Adrenal gland (tissue), 12 donors: ENCODE data around the gene GAN. TPM values are rescaled to one million over a fixed set of nuclear protein-coding genes. Genes with fewer than 3 reads are reported as not detected.

Source experiments
- DNase-seq, 7 donors: peaks; one replicate each; pipeline ENCODE4 v3.0.0-alpha.2; 2019 to 2020
- H3K27ac ChIP-seq, 5 donors: fragments of 200-600 bp; sonication (generic) in 4 of 5; 1 replicate in 3 of 5; 2 replicates in 2 of 5; pipeline versions ENCODE4 v1.5.1 to v1.8.0; 2016 to 2020; ENCODE audit warnings: mild to moderate bottlenecking in 1 of 5
- H3K27me3 ChIP-seq: fragments of 200-600 bp; 2 replicates; pipeline ENCODE4 v1.8.0; 2021
- H3K36me3 ChIP-seq, 2 donors: fragments of 200-600 bp; replicated peaks in 1 of 2; 1 replicate in 1 of 2; 2 replicates in 1 of 2; pipeline versions ENCODE4 v1.5.1 to v1.8.0; 2018 to 2022
- H3K4me1 ChIP-seq, 2 donors: fragments of 200-600 bp; replicated peaks in 1 of 2; 1 replicate in 1 of 2; 2 replicates in 1 of 2; pipeline versions ENCODE4 v1.5.1 to v1.8.0; 2018 to 2021
- H3K4me3 ChIP-seq, 4 donors: fragments of 200-600 bp; sonication (generic) in 3 of 4; one replicate each; pipeline ENCODE4 v1.5.1; 2016 to 2018
- H3K9me3 ChIP-seq, 3 donors: fragments of 200-600 bp; sonication (generic) in 1 of 3; replicated peaks in 1 of 3; 1 replicate in 2 of 3; 2 replicates in 1 of 3; pipeline versions ENCODE4 v1.5.1 to v1.8.0; 2016 to 2021
- POLR2A ChIP-seq, 2 donors: fragments of 450-650 bp; IDR thresholded peaks; one replicate each; pipeline ENCODE4 v1.6.1; 2017; ENCODE audit warnings: antibody characterized with exemption in 2 of 2, mild to moderate bottlenecking in 2 of 2, moderate library complexity in 1 of 2
- WGBS, 4 donors: extraction: QIAGEN DNeasy Blood & Tissue Kit in 2 of 4; methylation state at CpG; one replicate each; pipeline versions ENCODE4 v1.1.5 to v1.1.7; 2013 to 2017; 5-methylcytosine and 5-hydroxymethylcytosine counted together
- intact Hi-C, 2 donors: fragments of 100-400 bp; cut with DNase I; formaldehyde crosslinking; loops; one replicate each; pipeline versions ENCODE4 v1.14.1 to v1.15.0; 2022 to 2023
- polyA plus RNA-seq, 3 donors: library from polyadenylated mRNA; stranded (reverse); fragments of 200-250 nt in 2 of 3; fragments of 350-450 nt in 1 of 3; fragmentation: Illumina TruSeq in 1 of 3; extraction: RNeasy Lipid Tissue Mini Kit (QIAGEN cat#74804) in 1 of 3; gene quantifications; one replicate each; pipeline ENCODE4 v1.2.3, GENCODE V29; 2013 to 2014
- total RNA-seq, 9 donors: library from RNA; depleted of rRNA in 4 of 9; stranded (reverse); fragments of >200 nt in 4 of 9; fragments of 120-200 nt in 1 of 9; fragmentation: NEBNext Ultra II Directional in 1 of 9; extraction: Animal tissue kit (Norgen Biotek cat#: 25700) in 1 of 9; gene quantifications; one replicate each; pipeline versions ENCODE4 v1.1.0 to v1.2.4, GENCODE V29; 2013 to 2023
- TF ChIP-seq, protein P1 (sequence below), 6 experiments: fragments of 450-650 bp in 4 of 6; fragments of 200-600 bp in 2 of 6; sonication (generic) in 1 of 6; IDR thresholded peaks; 1 replicate in 5 of 6; 2 replicates in 1 of 6; pipeline versions ENCODE4 v1.5.1 to v1.8.0; 2016 to 2021; ENCODE audit warnings: antibody characterized with exemption in 6 of 6, mild to moderate bottlenecking in 2 of 6, moderate library complexity in 1 of 6
- donor health status: healthy with polysubstance abuse.
- donor health status: Bipolar disorder and iron deficiency.
- donor health status: DM: yes; HTN: yes; CAD: no.
- donor health status: DM: no; HTN: no; CAD: no.
- donor health status: DM: no; HTN: no; CAD: no.
- donor health status: DM: yes; HTN: yes; CAD: no.

GAN gene
- total and polyA plus RNA-seq, 12 donors: 1.0 to 7.5 (median 3.8) TPM

DNA sequence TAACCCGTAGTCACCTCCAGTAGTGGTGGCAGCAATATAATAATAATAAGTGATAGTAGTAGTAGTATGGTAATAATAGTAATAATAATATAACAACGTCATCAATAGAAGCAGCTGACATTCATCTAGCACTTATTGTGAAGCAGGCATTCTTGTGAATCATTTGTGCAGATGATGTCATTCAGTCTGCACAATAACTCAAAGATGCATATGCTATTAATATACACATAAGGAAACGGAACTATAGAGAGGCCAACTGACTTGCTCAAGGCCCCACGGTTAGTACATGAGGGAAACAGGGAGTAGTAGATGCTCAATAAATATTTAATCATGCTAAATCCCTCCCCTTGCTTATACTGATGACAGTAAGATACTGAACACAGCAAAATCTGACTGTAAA is 35.4 kb upstream of the GAN start:
- Histone ChIP-seq H3K4me1 (no peaks in the 10 kb centered on the region), H3K27ac (no peak overlapping the region), H3K9me3 (no peaks in the 10 kb centered on the region), H3K36me3 (no peaks in the 10 kb centered on the region), H3K4me3 (no peak overlapping the region), H3K27me3 (no peaks in the 10 kb centered on the region)
- TF ChIP-seq POLR2A (IDR thresholded peaks at IDR 0.05): no peak
- TF ChIP-seq, protein P1, sequence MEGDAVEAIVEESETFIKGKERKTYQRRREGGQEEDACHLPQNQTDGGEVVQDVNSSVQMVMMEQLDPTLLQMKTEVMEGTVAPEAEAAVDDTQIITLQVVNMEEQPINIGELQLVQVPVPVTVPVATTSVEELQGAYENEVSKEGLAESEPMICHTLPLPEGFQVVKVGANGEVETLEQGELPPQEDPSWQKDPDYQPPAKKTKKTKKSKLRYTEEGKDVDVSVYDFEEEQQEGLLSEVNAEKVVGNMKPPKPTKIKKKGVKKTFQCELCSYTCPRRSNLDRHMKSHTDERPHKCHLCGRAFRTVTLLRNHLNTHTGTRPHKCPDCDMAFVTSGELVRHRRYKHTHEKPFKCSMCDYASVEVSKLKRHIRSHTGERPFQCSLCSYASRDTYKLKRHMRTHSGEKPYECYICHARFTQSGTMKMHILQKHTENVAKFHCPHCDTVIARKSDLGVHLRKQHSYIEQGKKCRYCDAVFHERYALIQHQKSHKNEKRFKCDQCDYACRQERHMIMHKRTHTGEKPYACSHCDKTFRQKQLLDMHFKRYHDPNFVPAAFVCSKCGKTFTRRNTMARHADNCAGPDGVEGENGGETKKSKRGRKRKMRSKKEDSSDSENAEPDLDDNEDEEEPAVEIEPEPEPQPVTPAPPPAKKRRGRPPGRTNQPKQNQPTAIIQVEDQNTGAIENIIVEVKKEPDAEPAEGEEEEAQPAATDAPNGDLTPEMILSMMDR (IDR thresholded peaks at IDR 0.05): no peak
- DNase-seq: no peak
- intact Hi-C loops: no loop called here
- WGBS, 4 donors: 44 to 53% (median 48%) methylated on average over 4 of the region's 4 CpGs

DNA sequence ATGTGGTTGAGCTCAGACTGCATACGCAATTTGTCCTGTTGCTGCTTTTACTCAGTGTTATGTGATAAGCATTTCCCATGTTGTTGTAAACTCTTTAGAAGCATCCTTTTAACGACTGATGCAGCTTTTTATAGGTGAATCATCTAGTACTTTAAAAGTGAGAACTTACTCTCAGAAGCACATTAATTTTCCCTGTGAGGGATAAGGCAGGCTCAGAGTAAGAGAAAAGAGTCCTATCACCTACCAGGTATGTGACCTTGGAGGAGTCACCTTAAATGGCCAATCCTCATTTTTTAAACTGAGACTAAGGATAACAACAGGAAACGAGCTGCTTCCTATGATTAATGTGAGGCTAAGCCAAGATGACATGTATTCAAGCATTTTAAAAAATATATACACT is 34.4 kb upstream of the GAN start:
- Histone ChIP-seq H3K4me3 (no peak overlapping the region), H3K27ac (no peak overlapping the region), H3K9me3 (no peaks in the 10 kb centered on the region), H3K36me3 (no peaks in the 10 kb centered on the region), H3K4me1 (no peaks in the 10 kb centered on the region), H3K27me3 (no peaks in the 10 kb centered on the region)
- no peak for DNase-seq
- 28 to 35% (median 31%) methylated on average over 3 of the region's 3 CpGs for WGBS, 4 donors
- TF ChIP-seq, protein P1 (IDR thresholded peaks at IDR 0.05): no peak
- no peak for TF ChIP-seq POLR2A (IDR thresholded peaks at IDR 0.05)
- intact Hi-C loops: no loop called here

DNA sequence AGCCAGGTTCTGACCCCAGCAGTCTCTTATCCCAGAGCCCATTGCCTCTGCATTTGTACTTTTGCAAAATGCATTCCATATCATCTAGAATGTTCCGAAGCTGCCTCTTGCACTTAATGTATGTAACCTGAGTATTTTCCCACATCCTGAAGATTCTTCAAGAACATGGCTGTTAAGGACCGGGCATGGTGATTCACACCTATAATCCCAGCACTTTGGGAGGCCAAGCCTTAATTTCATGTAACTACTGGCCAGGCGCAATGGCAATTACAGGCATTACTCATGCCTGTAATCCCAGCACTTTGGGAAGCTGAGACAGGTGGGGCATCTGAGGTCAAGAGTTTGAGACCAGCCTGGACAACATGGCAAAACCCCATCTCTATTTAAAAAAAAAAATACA is 31.7 kb upstream of the GAN start:
- Histone ChIP-seq H3K36me3 (no peaks in the 10 kb centered on the region), H3K27me3 (no peaks in the 10 kb centered on the region), H3K4me1 (no peaks in the 10 kb centered on the region), H3K9me3 (no peaks in the 10 kb centered on the region), H3K4me3 (no peak overlapping the region), H3K27ac (no peak overlapping the region)
- WGBS, 4 donors: 89 to 94% (median 91%) methylated on average over 3 of the region's 3 CpGs
- intact Hi-C loops: no loop called here
- DNase-seq: no peak
- TF ChIP-seq POLR2A (IDR thresholded peaks at IDR 0.05): no peak
- TF ChIP-seq, protein P1 (IDR thresholded peaks at IDR 0.05): no peak

DNA sequence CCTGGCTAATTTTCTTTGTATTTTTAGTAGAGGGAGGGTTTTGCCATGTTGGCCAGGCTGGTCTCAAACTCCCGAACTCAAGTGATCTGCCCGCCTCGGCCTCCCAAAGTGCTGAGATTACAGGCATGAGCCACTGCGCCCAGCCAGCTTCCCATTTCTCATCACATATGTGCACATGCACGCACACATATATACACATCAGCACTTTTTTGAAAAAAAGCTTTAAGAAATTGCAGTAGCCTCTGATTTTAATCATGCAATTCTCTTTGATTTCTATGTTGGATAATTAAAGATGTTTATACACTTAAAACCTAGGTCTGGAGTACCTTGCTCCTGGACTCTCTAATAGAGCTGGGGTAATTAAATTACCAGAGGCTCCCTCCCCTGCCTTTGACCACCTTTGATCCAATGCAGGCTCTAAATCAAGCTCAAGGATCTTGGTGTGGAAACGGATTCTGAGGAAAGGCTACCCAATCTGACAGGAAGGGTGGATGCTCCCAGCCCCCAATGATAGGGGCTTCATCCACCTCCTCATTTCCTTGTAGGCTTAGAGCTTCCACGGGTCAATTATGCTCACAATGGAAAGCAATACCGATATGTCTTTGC is 29.7 kb upstream of the GAN start:
- no peaks in the 10 kb centered on the region for H3K4me1 ChIP-seq
- no peaks in the 10 kb centered on the region for H3K9me3 ChIP-seq
- H3K36me3 ChIP-seq: no peaks in the 10 kb centered on the region
- no peak overlapping the region for H3K27ac ChIP-seq
- intact Hi-C loops: no loop called here
- no peak overlapping the region for H3K4me3 ChIP-seq
- WGBS, 4 donors: 70 to 79% (median 73%) methylated on average over 8 of the region's 8 CpGs
- no peak for TF ChIP-seq POLR2A (IDR thresholded peaks at IDR 0.05)
- TF ChIP-seq, protein P1 (IDR thresholded peaks at IDR 0.05): no peak
- DNase-seq: no peak
- H3K27me3 ChIP-seq: no peaks in the 10 kb centered on the region
